Measurements from ENCODE around the gene DIDO1.

DNA sequence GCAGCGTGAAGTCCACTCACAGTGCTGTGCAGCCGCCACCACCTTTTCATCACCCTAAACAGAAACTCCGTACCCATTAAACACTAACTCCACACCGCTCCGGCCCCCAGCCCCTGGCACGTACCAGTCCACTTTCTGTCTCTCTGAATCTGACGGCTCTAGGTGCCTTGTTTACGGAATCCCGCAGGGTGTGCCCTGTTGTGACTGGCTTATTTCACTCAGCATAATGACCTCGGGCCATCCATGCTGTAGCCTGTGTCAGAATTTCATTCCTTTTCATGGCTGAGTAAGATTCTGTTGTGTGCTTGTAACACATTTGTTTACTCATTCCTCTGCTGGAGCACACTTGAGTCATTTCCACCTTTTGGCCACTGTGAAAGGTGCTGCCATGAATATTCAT is 82.6 kb downstream of the DIDO1 start:
- no peak for TF ChIP-seq POLR2A (IDR thresholded peaks at IDR 0.05)
- TF ChIP-seq, protein P1, sequence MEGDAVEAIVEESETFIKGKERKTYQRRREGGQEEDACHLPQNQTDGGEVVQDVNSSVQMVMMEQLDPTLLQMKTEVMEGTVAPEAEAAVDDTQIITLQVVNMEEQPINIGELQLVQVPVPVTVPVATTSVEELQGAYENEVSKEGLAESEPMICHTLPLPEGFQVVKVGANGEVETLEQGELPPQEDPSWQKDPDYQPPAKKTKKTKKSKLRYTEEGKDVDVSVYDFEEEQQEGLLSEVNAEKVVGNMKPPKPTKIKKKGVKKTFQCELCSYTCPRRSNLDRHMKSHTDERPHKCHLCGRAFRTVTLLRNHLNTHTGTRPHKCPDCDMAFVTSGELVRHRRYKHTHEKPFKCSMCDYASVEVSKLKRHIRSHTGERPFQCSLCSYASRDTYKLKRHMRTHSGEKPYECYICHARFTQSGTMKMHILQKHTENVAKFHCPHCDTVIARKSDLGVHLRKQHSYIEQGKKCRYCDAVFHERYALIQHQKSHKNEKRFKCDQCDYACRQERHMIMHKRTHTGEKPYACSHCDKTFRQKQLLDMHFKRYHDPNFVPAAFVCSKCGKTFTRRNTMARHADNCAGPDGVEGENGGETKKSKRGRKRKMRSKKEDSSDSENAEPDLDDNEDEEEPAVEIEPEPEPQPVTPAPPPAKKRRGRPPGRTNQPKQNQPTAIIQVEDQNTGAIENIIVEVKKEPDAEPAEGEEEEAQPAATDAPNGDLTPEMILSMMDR (IDR thresholded peaks at IDR 0.05): no peak

All from lower leg skin (tissue), 3 donors.